G401.6 (cell line): Measurements from ENCODE around the gene FHAD1.
A peak's percentile ranks its signal among the peaks of the same experiment; 100 is the strongest.

Experiments
- FAIRE-seq: peaks from 2 replicates; lab custom pipeline; 2012; peaks lifted over from hg19 to GRCh38; lab: Jason Lieb, UNC

The FHAD1 gene

GRCh38 chr1:15218287-15219279 lies 28.4 kb upstream of the FHAD1 start:
- FAIRE-seq, result no peak

DNA sequence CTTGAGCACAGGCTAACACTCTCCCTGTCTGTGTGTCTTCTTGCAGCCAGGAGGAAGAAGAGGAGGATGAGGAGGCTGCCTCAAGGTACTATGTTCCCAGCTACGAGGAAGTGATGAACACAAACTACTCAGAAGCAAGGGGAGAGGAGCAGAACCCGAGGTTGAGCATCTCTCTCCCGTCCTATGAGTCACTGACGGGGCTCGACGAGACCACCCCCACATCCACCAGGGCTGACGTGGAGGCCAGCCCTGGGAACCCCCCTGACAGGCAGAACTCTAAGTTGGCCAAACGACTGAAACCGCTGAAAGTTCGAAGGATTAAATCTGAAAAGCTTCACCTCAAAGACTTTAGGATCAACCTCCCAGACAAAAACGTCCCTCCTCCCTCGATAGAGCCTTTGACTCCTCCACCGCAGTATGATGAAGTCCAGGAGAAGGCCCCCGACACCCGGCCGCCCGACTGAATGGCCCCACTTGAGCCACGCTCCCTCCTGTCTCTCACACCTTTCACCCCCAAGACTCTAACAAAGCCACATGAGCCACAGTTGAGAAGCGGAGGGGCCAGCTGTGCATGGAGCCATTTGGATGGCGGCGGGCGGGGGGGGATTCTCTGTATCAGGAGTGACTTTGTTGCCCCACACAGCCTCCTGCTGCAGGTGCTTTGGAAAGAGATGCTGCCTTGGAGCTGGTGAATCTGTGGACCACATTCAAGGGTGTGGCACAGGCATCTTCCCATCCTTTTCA lies 27.6 kb upstream of the FHAD1 start:
- FAIRE-seq, result no peak

DNA sequence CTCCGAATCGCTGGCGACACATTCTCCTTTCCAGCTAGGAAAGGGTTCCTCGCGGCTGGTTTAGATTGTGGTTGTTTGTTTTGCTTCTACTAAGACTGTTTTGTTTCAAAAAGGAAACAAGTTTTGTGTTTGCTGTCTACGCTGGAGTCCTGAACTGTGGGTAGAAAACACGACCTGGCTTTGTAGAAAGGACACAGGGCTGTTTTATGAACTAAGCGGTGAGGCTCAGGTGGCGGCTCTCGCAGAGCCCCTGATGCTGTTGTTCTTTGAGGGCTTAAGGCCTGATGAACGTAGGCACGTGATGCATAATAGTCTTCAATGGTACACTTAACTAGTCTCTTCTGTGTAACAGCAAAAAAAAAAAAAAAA lies 27.0 kb upstream of the FHAD1 start:
- no peak for FAIRE-seq

GRCh38 chr1:15220825-15221431 lies 26.1 kb upstream of the FHAD1 start:
- no peak for FAIRE-seq

DNA sequence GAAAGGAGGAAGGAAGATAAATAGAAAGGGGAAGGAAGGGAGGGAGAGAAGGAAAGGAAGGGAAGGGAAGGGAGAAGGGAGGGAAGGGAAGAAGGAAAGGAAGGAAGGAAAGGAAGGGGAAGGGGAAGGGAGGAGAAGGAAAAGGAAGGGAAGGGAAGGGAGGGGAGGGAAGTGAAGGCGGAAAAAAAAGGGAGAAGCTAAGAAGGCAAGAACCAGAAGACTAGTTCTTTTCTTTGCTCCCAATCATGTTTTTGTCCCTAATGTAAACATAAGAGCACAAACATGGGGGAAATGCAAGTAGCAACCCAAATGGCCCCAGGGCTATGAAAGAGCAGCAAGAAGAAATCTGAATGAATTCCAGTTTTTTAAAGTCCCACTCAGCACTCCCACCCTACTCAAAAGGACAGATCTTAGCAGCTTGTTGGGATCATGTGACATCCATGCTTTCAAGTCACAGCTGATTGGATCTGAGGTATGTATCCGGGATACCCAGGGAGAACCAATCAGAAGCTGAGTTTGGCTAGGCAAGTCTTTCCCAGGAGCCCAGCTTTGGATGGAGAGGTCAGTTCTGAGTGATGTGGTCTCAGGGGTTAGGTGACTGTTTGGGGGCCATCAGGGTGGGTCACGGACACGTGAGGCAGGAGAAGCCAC lies 24.2 kb upstream of the FHAD1 start:
- FAIRE-seq, result no peak

GRCh38 chr1:15224259-15224869 lies 22.7 kb upstream of the FHAD1 start:
- no peak for FAIRE-seq

DNA sequence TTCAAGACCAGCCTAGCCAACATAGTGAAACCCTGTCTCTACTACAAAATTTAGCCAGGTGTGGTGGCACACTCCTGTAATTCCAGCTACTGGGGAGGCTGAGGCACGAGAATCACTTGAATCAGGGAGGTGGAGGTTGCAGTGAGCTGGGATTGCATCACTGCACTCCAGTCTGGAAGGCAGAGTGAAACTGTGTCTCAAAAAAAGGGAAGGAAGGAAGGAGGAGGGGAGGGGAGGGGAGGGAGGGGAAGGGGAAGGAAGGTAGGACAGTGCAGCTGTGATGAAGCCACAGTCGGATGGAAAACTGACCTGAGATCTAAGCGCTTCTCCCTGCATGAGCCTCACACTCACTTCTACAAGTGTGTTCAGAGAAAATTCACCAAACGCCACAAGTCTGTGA lies 22.0 kb upstream of the FHAD1 start:
- no peak for FAIRE-seq

GRCh38 chr1:15225461-15225860 lies 21.6 kb upstream of the FHAD1 start:
- no peak for FAIRE-seq

DNA sequence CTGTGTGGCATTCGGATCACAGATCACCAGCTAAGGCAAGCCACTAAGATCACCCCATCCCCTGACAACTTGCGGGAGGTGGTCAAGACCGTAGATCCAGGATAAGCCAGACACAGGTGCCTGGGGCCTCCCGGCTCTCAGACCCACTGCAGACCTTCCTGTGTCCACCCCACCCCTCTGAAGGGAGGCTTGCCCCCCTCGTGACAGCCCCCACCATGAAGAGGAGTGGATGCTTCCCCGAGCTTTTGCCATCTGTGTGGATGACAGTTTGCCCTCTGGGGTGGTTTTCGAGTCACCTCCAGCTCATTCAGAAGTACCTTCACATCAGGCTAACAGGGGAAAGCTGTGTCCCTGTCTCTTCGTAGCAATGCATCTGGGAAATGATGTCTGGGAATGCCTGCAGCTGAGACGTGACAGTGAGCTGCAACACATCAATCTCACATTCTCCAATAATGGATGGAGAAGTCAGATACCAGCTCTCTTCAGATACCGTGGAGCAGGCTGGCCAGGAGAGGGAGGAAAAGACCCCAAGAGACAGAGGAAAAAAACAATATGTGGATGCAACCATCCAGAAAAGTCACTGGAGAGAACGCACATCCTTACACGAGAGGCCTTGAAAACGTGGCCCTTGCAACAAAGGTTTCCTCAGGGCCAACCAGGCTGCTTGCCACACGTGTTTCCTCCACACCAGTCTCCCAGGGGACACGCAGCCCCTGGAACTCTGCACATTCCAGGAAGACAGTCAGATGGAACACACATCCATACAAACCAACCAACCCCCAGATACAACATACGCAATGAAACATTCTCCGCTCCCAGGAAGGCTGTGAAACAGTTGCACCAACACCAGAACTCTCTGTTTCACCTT lies 20.4 kb upstream of the FHAD1 start:
- FAIRE-seq, result no peak

DNA sequence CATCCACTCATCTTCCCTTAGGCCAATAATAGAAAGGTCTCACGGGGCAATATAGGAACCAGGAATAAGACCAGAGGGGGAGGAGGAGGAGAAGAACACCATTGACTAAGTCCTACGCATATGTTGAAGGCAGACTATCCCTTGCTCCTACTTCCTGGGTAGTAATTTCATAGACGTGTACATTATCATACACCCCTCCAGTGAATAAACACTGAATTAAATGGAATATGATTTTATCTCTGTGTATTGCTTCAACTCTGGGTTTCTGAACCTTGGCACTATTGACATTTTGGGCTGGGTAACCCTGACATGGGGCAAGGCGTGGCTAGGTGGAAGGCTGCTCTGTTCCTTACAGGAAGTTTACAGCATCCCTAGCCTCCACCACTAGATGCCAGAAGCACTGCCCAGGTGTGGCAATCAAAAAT lies 17.3 kb upstream of the FHAD1 start:
- no peak for FAIRE-seq

GRCh38 chr1:15231714-15232201 lies 15.3 kb upstream of the FHAD1 start:
- FAIRE-seq, result no peak

DNA sequence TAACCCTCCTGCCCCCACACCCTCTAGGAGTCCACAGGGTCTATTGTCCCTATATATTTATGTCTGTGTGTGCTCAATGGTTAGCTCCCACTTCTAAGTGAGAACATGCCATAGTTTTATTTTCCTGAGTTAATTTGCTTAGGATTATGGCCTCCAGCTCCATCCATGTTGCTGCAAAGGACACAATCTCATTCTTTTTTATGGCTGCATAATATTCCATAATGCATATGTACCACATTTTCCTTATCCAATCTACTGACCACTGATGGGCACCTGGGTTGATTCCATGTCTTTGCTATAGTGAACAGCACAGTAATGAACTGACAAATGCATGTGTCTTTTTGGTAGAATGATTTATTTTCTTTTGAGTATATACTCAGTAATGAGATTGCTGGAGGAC lies 13.3 kb upstream of the FHAD1 start:
- no peak for FAIRE-seq

DNA sequence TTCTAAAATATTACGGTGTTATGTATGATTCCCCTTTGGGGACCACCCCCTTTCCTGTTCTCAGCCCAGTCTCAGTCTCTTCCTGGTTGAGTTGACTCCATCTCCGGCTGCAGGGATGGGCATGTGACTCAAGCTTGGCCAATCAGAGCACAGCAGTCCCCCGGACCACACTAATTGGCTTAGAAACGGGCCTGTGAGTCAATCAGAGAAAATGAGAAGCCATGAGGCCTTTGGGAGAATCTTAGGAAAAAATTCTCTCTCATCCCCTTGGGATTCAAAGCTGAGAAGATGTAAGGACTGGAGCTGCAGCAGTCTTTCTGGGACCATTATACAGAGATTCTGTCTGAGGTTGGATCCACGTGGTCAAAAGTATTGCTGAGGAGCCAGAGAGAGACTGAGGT lies 10.7 kb upstream of the FHAD1 start:
- FAIRE-seq, result peak; percentile 99

GRCh38 chr1:15236746-15237145 lies 10.3 kb upstream of the FHAD1 start:
- FAIRE-seq, result no peak

DNA sequence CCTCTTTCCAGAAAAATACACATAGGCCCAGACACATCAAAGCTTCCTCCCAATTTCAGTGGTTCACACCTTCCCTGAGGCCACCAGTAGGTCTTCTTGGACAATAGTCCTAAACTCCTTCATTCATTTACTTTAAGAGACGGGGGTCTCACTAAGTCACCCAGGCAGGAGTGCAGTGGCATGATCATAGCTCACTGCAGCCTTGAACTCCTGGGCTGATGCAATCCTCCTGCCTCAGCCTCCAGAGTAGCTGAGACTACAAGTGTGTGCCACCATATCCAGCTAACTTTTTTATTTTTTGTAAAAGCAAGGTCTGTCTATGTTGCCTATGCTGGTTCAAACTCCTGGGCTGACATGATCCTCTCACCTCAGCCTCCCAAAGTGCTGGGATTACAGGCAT lies 8.2 kb upstream of the FHAD1 start:
- FAIRE-seq, result no peak

GRCh38 chr1:15242766-15243165 lies 4.3 kb upstream of the FHAD1 start:
- FAIRE-seq, result no peak

DNA sequence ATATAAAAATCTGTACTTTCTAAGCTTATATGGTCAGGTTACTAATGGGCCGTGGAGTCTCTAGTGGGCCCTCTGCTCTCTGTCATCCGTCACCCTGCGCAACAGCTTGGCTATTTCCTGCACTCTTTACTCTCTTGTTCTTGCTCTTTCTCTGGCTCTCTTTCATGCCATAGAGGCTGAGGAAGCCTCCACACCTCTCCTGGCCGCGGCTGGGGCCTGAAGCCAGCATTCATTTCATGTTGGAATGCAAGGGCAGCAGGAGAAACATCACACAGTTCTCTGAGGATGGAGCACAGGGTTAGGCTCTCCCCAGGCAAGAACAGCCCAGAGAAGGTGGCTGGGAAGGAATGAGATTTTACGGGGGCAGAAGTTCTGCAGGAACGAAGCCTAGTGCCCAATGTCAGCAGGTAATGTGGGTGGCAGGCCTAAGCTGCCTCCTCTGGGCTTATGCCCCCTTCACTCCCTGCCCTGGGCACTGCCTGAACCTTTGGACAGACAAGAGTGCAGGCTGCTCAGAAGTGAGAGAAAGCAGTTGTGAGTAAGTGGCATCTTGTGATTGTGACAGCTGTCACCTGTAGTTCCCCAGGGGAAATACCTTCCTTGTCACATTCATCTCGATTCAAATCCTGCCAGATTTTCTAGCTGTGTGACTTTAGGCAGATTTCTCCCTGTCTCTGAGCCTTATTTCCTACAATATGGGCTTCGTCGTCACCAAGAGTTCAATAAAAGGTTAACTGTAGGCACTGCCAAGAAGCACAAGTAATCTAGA lies 3.6 kb upstream of the FHAD1 start:
- no peak for FAIRE-seq

GRCh38 chr1:15244813-15245212 lies 2.2 kb upstream of the FHAD1 start:
- FAIRE-seq, result no peak

DNA sequence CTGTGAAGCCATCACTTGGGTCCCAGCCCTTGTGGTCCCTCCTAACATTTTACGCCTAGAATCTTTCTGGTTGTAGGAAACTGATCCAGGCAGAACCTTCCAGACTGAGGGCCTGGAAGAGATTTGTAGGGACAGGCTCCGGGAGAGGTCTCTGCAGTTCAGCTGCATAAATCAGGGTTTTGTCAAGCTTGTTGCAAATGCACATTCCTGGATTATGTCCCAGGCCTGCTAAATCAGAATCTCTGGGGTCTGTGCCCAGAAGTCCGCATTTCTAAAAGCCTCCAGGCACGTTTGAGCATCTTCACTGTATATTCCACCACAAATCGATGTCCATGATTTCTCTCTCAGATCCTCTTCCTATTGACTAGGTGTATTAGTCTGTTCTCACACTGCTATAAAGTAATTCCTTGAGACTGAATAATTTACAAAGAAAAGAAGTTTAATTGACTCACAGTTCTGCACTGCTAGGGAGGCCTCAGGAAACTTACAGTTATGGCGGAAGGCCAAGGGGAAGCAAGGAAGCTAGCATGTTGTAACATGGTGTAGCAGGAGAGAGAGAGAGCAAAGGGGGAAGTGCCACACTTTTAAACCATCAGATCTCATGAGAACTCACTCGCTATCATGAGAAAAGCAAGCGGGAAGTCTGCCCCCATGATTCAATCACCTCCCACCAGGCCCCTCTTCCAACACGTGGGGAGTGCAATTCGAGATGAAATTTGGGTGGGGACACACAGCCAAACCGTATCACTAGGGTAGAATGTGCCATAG lies 1.2 kb upstream of the FHAD1 start:
- no peak for FAIRE-seq
